KOPT-K1 (cell line): ENCODE results near the gene GLE1.

Experiments used
- H3K27ac ChIP-seq: fragments of 200-600 bp; sonication (generic); 2 replicates; pipeline ENCODE4 v1.5.1; 2016; ENCODE audit warnings: antibody characterized with exemption, mild to moderate bottlenecking, low read depth, low read length; ENCODE audit not compliant: poor library complexity, severe bottlenecking
- H3K36me3 ChIP-seq: fragments of 200-600 bp; sonication (generic); 2 replicates; pipeline ENCODE4 v1.5.1; 2017; ENCODE audit warnings: antibody characterized with exemption, mild to moderate bottlenecking, low read length, moderate library complexity; ENCODE audit not compliant: insufficient read depth
- H3K9me3 ChIP-seq: fragments of 200-600 bp; sonication (generic); 2 replicates; pipeline ENCODE4 v1.5.1; 2017; ENCODE audit warnings: antibody characterized with exemption, low read length, mild to moderate bottlenecking; ENCODE audit not compliant: insufficient read depth, poor library complexity, severe bottlenecking

GLE1 gene

DNA sequence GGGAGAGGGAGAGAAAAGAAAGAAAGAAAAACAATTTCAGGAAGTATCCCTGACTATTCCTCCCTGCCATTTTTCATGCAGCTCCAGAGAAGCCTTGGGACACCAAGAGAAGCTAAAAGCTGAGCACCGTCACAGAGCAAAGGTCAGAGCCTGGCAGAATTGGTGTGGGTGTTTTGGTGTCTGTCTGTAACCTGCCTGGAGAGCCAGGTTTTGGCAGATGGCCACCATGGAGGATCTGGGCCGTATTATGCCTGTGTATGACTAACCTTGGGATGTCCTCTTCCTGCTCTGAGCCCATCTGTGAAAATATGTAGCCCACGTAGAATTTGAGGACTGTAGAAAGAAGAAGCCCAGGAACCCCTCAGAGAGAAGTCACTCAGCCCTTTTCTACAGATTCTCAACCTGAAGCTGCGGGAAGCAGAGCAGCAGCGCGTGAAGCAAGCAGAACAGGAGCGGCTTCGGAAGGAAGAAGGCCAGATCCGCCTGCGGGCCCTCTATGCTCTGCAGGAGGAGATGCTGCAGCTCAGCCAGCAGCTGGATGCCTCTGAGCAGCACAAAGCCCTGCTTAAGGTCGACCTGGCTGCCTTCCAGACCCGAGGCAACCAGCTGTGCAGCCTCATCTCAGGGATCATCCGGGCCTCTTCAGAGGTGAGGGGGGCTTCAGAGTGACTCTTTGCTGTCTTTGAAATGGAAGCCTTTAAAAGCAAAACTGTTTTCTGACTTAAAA lies 18.8 kb downstream of the GLE1 start:
- Histone ChIP-seq H3K27ac (peak overlapping the region; percentile 46), H3K36me3 (peaks cover 77% of the 10 kb centered on the region), H3K9me3 (peaks cover 7% of the 10 kb centered on the region)

DNA sequence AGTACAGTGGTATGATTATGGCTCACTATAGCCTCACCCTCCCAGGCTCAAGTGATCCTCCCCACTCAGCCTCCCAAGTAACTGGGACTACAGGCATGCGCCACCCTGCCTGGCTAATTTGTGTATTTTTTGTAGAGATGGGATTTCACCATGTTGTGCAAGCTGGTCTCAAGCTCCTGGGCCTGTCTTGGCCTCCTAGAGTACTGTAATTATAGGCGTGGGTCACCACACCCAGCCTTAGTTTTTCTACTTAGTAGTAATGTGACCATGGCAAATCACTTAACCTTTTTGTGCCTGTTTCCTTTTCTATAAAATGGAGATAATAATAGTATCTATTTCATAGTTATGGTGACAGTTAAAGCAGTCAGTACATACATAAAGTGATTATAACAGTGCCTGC lies 22.2 kb downstream of the GLE1 start:
- Histone ChIP-seq H3K27ac (no peak overlapping the region), H3K36me3 (peaks cover 84% of the 10 kb centered on the region), H3K9me3 (no peaks in the 10 kb centered on the region)

DNA sequence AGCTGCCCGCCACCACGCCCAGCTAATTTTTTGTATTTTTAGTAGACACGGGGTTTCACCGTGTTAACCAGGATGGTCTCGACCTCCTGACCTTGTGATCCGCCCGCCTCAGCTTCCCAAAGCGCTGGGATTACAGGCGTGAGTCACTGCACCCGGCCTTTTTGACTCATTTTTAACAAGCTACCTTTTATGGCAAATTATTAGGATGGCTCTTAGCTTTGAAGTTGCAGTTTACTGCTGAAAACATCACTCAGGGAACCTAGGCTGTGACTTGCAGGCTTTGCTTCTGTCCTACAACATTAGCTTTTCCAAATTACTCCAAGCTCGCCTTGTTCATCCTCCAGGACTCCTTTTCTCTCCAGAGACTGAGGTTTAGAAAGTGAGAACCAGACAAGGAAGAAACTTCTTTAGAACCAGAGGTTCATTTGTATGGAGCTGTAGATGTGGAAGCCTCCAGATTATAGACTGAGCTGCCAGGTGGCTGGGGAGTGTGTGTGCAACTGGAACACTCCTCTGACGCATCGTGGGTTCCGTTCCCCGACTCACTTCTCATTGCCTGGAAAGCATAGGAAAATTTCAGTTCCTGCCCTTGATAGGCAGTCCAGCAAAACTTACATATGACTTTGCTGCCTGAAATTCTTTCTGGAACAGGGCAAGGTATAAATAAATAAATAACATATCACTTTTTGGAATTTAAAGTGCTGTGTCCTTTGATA lies 24.1 kb downstream of the GLE1 start:
- Histone ChIP-seq H3K36me3 (peaks cover 87% of the 10 kb centered on the region), H3K27ac (no peak overlapping the region), H3K9me3 (no peaks in the 10 kb centered on the region)

DNA sequence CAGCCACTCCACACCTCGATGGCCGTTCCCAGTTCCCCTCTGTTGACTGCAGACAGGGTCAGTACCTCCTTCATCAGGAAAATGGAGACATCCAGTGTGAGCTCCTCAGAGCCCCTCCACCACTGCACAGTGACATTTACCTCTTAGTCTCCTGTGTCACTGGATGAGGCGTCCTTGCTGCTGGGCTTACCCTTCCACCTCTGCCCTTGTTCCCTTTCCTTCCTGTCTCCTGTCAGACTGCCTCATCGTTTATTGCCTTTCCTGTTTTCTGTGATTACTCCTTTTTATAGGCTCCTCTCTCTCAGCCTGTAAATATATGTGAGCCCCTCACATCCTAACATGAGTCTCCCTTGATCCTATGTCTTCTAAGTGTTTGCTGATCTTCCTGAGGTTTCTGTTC lies 24.7 kb downstream of the GLE1 start:
- Histone ChIP-seq H3K36me3 (peaks cover 90% of the 10 kb centered on the region), H3K27ac (no peak overlapping the region), H3K9me3 (no peaks in the 10 kb centered on the region)

DNA sequence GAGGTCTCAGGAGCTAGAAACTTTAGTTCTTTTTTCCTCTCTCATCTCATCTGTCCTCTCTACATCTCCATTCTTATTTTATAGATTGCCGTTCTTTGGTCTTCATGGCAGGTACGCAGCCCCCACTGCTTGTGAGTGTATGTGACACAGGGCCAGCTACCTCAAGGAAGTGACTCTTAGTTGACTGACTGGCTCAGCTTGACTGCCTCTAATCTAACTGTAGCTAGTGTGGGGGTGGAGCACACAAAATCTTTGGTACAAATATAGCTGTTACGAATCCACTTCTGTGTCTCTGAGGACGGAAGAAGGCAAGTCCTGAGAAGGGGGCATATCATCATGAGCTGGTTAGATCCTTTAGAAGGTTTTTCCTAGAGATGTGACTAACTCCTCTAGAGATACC lies 28.1 kb downstream of the GLE1 start:
- Histone ChIP-seq H3K36me3 (peaks cover 89% of the 10 kb centered on the region), H3K27ac (no peak overlapping the region), H3K9me3 (no peaks in the 10 kb centered on the region)

DNA sequence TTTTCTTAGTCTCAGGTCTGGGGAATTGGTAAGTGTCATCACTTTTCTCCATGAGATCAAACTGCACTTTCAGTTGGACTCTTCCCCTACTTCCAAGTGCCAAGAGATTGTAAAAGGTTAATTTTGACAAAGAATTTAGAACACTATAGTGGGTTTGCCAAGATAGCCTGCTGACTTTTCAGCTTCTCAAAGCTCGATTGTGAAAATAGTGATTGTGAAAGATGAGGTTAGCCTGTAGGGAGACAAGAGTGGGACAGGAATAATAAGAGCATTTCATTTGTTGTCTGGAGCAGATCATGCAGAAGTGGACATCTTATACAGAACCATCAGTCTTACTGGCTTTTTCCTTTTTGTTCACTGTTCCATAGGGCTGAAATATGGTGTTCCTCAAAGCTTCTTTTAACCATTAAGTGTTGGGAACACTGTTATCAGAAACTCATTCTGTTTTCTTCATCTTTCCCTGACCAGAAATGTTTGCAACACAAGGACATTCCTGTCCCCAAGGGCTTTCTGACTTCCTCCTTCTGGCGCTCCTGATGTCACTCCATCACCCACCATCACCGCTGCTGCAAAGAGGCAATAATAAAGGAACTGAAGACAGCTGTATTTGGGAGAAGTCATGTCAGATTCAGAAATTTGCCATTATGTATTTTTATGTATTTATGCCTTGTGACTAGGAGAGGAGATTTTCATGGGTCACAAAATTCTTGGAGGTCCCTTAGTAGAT lies 36.3 kb downstream of the GLE1 start:
- Histone ChIP-seq H3K36me3 (peaks cover 67% of the 10 kb centered on the region), H3K9me3 (no peaks in the 10 kb centered on the region), H3K27ac (no peak overlapping the region)

DNA sequence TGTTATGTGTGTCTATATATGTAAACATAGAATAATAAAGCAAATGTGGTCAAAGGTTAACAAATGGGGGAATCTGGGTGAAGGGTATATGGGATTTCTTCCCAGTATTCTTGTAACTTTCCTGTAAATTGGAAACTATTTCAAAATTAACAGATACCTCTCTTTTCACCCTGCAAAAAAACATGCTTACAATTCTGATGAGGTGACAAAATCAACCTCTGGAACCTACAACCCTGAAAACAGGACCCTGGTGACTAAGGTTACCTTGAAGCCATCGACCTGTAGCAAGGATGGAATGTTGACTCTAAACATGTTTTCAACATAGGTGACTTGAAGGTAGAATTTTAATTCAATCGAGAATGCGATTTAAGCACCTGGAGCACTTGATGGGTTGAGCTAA lies 42.0 kb downstream of the GLE1 start:
- Histone ChIP-seq H3K36me3 (peaks cover 10% of the 10 kb centered on the region), H3K9me3 (no peaks in the 10 kb centered on the region), H3K27ac (no peak overlapping the region)

DNA sequence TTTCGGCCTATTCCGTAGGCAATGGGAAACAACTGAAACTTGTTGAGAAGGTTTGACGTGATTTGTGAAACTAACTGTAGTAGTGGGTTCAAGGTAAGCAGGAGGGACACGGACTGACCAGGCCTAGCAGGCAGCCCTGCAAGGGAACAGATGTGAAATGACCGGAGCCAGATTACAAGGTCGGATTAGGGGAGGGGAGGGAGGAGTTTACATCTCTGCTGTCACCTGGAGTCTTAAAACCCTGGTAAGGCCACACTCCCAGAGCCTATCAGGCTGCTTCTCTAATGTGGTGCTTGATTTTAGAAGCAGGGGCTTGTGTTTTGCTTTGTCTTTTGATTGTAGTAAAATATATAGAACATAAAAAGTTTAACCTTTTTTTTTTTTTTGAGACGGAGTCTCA lies 44.4 kb downstream of the GLE1 start:
- Histone ChIP-seq H3K9me3 (no peaks in the 10 kb centered on the region), H3K36me3 (no peaks in the 10 kb centered on the region), H3K27ac (no peak overlapping the region)

DNA sequence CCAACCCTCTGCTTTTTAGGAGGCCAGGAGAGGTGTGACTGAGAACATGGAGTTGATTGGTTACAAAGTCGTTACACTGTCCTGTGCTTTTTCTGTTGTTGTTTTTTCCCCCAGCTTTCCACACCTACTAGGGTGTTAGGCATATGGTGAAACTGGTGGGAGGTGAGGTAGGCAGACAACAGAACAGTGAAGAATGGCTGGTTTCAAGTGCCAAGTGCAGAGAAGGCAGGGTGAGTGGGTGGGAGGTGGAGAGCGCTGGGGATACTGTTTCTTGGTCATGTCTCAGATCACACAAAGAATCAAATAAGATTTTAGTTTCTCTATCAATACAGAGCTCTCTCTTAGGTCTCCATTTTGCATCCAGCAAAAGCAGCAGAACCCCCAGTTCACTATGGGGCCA lies 45.7 kb downstream of the GLE1 start:
- Histone ChIP-seq H3K27ac (no peak overlapping the region), H3K9me3 (no peaks in the 10 kb centered on the region), H3K36me3 (no peaks in the 10 kb centered on the region)

DNA sequence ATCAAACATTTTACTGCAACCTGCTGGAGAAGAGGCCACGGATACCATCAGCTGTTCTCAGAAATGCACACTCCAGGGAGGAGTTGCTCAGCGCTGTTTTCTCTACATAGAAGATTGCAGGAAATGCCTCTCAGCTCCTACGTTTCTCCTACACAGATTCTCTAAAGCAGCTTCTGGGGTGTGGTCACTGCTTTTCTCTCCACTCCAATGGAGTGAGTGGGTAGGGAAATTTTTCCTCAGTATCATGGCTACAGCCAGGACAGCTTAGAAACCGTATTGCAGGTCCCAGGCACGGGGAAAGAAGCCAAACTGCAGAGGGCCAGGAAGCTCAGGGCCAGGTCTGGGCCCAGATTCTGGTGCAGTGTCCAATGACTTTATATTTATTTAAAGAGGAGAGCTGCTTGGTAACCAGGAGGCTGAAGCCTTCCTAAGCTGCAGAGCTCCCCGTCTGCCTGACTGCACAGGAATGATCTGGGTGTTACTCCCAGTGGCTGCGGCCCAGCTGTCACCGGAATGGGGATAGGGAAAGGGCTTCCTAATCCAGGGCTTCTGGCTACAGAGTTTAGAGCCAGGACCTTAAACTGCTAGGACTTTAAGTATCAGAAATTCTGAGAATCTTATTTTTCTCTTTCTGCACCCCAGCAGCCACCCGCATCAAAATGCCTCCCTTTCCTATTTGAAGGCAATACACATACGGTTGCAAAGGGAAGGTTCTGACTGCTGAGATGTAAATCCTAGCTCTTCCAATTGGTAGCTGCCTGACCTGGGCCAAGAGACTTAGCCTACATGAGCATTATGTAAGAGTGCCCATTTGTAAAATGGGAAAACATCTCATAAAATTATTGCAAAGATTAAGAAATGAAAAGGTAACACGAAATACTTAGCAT lies 46.5 kb downstream of the GLE1 start:
- Histone ChIP-seq H3K9me3 (no peaks in the 10 kb centered on the region), H3K36me3 (no peaks in the 10 kb centered on the region), H3K27ac (peak overlapping the region; percentile 72)

DNA sequence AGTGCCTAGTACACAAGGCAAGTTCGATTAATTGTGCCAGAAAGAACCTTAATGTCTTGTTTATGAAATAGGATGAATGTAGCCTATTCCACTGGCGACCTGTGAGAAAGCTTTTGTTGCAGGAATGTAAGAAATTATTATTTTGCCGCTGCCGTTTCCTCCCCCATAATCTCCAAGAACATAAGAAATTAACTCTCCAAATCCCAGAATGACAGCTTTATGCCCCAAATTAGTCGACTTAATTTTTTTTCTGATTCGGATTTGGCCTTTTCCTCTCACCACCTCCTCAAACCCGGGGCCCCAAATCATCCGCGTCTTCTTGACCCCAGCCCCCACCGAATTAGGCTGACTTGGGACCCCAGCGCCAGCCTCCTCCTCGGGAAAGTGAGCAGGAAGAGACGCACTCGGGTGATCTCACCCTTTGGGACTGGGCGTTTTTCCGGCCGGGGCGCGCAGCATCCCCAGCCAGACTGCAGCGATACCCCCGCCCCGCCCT lies 47.2 kb downstream of the GLE1 start:
- H3K36me3 ChIP-seq, result no peaks in the 10 kb centered on the region
- H3K27ac ChIP-seq, result peak overlapping the region; percentile 72
- no peaks in the 10 kb centered on the region for H3K9me3 ChIP-seq

DNA sequence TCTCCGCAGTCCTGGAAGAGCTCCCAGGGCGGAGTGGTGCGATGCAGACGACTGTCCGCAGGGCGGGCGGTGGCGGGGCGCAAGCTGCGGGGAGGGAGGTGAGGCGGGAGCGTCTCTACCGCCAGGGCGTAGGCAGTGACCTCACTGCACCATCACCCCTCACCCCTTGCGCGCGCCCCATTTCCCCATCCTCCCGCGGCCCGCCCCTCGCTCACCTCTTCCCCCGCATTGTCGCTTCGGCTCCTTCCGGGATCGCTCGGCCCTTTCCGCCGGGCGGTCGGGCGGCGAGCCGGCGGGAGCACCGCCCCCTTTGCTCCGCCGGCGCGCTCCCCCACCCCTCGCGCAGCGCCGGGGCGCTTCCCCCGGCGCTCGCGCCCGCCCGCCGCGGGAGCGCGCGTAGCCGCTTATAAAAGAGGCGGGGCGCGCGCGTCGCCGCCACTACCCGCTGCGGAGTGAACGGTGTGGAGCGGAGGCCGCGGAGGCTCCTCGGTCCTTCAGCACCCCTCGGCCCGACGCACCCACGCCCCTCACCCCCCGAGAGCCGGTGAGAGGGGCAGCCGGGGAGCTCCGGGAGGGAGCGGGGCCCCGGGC lies 47.7 kb downstream of the GLE1 start, which contains the start of gene SPTAN1:
Gene SPTAN1, plus strand, starts transcription at position 435 of the 591 bp plus-strand sequence. CDS start 14,154 bp downstream, outside the sequence.
- no peaks in the 10 kb centered on the region; the same call in 1 of the 2 replicates for H3K36me3 ChIP-seq
- H3K9me3 ChIP-seq, result no peaks in the 10 kb centered on the region
- peak within 1 kb of the TSS; percentile 75 for H3K27ac ChIP-seq

DNA sequence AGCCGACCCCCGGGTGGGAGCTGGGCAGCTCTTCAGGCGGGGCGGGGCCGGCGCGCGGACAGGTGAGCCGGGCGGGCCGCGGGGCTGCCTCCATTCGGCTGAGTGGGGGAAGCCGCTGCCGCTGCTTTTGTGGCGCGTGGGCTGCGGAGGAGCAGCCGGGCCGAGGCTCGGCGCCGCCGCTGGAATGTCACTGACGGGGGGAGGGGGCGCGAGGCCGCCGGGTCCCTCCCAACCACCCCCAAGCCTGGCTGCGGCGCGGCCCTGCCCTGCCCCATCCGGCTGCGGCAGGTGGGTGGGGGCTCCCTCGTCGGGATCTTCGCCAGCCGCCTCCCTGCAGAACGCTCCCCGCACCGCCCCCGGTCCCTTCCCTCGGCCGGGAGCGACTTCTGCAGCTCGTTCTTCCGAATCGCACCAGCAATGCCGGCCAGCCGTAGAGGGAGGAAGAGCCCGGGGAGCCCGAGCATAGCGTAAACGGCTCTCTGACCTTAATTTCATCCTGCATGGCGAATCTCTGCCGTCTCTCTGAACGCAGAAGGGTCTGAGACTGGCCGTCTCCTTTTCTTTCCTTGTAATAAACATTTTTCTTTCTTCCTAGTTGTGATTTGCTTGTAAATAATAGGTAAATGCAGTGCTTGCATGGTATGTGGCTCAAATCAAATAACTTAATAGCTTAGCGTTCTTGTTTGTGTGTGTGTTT lies 48.4 kb downstream of the GLE1 start:
- H3K27ac ChIP-seq, result peak overlapping the region; percentile 75
- H3K36me3 ChIP-seq, result no peaks in the 10 kb centered on the region; the same call in 1 of the 2 replicates
- no peaks in the 10 kb centered on the region for H3K9me3 ChIP-seq

DNA sequence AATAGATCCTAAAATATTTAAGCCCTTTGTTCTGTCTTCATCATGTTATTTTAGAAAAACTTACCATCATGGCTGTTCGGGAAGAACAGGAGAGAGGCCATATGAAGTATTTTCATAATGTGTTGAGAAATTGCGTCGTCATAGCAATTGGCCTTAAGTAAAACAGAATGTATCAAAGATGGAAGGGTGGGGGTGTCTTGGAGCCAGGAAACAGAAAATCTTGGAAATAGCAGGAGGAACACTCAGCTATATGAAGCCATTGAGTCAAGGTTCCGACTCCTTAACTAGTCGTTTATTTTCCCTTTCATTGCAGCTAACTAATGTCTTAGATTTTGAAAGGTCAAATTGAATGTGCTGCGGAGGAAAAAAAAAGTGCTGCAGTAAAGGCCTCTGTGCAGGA lies 49.2 kb downstream of the GLE1 start:
- no peaks in the 10 kb centered on the region; the same call in 1 of the 2 replicates for H3K36me3 ChIP-seq
- no peaks in the 10 kb centered on the region for H3K9me3 ChIP-seq
- peak overlapping the region; percentile 28 for H3K27ac ChIP-seq
